Upper lobe of left lung (tissue), 6 donors: ENCODE measurements around the gene RBM19. TPM values are rescaled to one million over a fixed set of nuclear protein-coding genes. Genes with fewer than 3 reads are reported as not detected.
"Not testable (repeated sequence)": the region's sequence is repeated elsewhere in the genome, so short reads cannot be mapped to it uniquely, and the experiment has no call there.

Source experiments
- ATAC-seq, 2 donors: fragments of 200-7000 bp; cut with Tn5 transposase; one replicate each; pipeline ENCODE4 v1.9.1; 2022; ENCODE audit warnings: mild to moderate bottlenecking in 2 of 2, moderate library complexity in 2 of 2; ENCODE audit not compliant: low FRiP score in 2 of 2
- DNase-seq, 2 donors: peaks; one replicate each; pipeline ENCODE4 v3.0.0-alpha.2; 2019 to 2020
- H3K27ac ChIP-seq, 4 donors: fragments of 200-600 bp; sonication (generic); one replicate each; pipeline ENCODE4 v1.5.1; 2016 to 2019
- H3K27me3 ChIP-seq, 4 donors: fragments of 200-600 bp; sonication (generic); one replicate each; pipeline ENCODE4 v1.5.1; 2017 to 2019
- H3K36me3 ChIP-seq, 4 donors: fragments of 200-600 bp; sonication (generic); one replicate each; pipeline ENCODE4 v1.5.1; 2016 to 2019
- H3K4me1 ChIP-seq, 4 donors: fragments of 200-600 bp; sonication (generic); one replicate each; pipeline ENCODE4 v1.5.1; 2018 to 2019
- H3K4me3 ChIP-seq, 4 donors: fragments of 200-600 bp; sonication (generic); one replicate each; pipeline ENCODE4 v1.5.1; 2017 to 2019; ENCODE audit warnings: mild to moderate bottlenecking in 2 of 4, moderate library complexity in 1 of 4
- H3K9me3 ChIP-seq, 4 donors: fragments of 200-600 bp; sonication (generic); one replicate each; pipeline ENCODE4 v1.5.1; 2018 to 2019
- CTCF ChIP-seq, 6 experiments: fragments of 450-650 bp in 4 of 6; fragments of 200-600 bp in 2 of 6; sonication (generic) in 2 of 6; IDR thresholded peaks; one replicate each; pipeline ENCODE4 v1.5.1; 2016 to 2019; ENCODE audit warnings: antibody characterized with exemption in 6 of 6
- EP300 ChIP-seq, 4 donors: sonication (generic); formaldehyde crosslinking; IDR thresholded peaks; one replicate each; pipeline ENCODE4 v1.5.1; 2017; ENCODE audit warnings: antibody characterized with exemption in 4 of 4, control low read depth in 2 of 4
- POLR2A ChIP-seq, 4 donors: fragments of 450-650 bp; IDR thresholded peaks; one replicate each; pipeline ENCODE4 v1.5.1; 2016 to 2017; ENCODE audit warnings: antibody characterized with exemption in 4 of 4, mild to moderate bottlenecking in 2 of 4
- POLR2AphosphoS5 ChIP-seq, 2 donors: sonication (generic); formaldehyde crosslinking; IDR thresholded peaks; one replicate each; pipeline ENCODE4 v1.5.1; 2017; ENCODE audit warnings: antibody characterized with exemption in 2 of 2
- WGBS, 2 donors: methylation state at CpG; one replicate each; pipeline ENCODE4 v1.1.5; 2017 to 2018; 5-methylcytosine and 5-hydroxymethylcytosine counted together
- total RNA-seq, 6 donors: library from RNA; depleted of rRNA in 4 of 6; stranded (reverse); fragments of >200 nt in 4 of 6; gene quantifications; one replicate each; pipeline versions ENCODE4 v1.1.0 to v1.2.1, GENCODE V29; 2016 to 2021
- donor health status: DM: no; HTN: no; CAD: no; lungs with moderate emphysema.
- donor health status: DM: no; HTN: yes; CAD: no; lungs with severe emphysema.

The RBM19 gene
- total RNA-seq, 6 donors from 2014 or later: 25.5 to 131 (median 39.9) TPM

- WGBS, 2 donors: 88 to 89% methylated on average over 4 of the region's 4 CpGs
- no peak for DNase-seq
- H3K36me3 ChIP-seq: peaks cover 2 to 37% (median 18%) of the 10 kb centered on the region in 4 donors
Observed at GRCh38 chr12:113903381-113903863, 62.7 kb downstream of the RBM19 start.

DNA sequence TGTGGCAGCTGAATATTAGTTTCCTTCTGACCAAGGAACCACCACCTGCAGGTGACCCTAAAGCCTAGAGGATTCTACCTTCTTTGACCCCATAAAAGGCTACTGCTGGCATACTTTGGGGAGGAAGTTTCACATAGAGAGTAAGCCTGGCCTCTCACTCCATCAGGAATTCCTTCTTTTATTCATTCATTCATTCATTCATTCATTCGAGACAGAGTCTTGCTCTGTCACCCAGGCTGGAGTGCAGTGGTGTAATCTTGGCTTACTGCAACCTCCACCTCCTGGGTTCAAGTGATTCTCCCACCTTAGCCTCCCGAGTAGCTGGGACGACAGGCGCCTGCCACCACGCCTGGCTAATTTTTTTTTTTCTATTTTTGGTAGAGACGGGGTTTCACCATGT lies 64.8 kb downstream of the RBM19 start:
- DNase-seq, H3K9me3 ChIP-seq, H3K27ac ChIP-seq, H3K27me3 ChIP-seq, ATAC-seq, H3K4me3 ChIP-seq, H3K4me1 ChIP-seq: not testable (repeated sequence)
- WGBS, 2 donors: 95 to 97% methylated on average over 6 of the region's 6 CpGs
- peaks cover 2 to 28% (median 16%) of the 10 kb centered on the region in 4 donors for H3K36me3 ChIP-seq

More at GRCh38 chr12:113903381-113903863, 62.7 kb downstream of the RBM19 start:
- H3K27me3 ChIP-seq: no peaks in the 10 kb centered on the region
- H3K27ac ChIP-seq: no peak overlapping the region
- no peaks in the 10 kb centered on the region for H3K9me3 ChIP-seq
- ATAC-seq: no peak
- no peak for TF ChIP-seq POLR2AphosphoS5 (IDR thresholded peaks at IDR 0.05)
- TF ChIP-seq EP300 (IDR thresholded peaks at IDR 0.05): no peak
- TF ChIP-seq CTCF (IDR thresholded peaks at IDR 0.05): no peak
- no peak for TF ChIP-seq POLR2A (IDR thresholded peaks at IDR 0.05)
- no peak overlapping the region for H3K4me3 ChIP-seq
- H3K4me1 ChIP-seq: no peaks in the 10 kb centered on the region

DNA sequence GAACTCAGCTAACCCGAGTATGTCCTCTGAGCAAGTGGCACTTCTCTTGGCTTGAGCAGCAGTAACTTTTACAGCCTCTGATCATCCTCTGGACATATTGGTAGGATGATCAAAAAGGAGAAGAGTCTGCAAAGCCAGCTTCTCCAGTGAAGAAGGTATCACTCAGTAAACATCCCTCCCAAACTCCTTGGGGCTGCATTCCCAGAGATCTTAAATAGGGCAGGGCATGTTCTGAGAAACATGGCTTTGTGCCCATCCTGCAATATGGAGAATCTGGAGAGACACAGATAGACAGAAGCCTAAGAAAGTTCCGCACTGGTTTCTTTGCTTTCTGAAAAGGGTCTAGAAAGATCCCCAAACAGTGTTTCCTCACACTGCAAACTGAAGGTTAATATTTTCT lies 65.4 kb downstream of the RBM19 start:
- 75 to 100% methylated on average over 2 of the region's 2 CpGs for WGBS, 2 donors
- Histone ChIP-seq H3K27ac (no peak overlapping the region), H3K4me3 (no peak overlapping the region), H3K27me3 (no peaks in the 10 kb centered on the region), H3K4me1 (no peaks in the 10 kb centered on the region), H3K36me3 (peaks cover 2 to 28% (median 14%) of the 10 kb centered on the region in 4 donors), H3K9me3 (no peaks in the 10 kb centered on the region)
- ATAC-seq (no peak), DNase-seq (no peak)
- no peak for TF ChIP-seq POLR2A (IDR thresholded peaks at IDR 0.05)
- TF ChIP-seq CTCF (IDR thresholded peaks at IDR 0.05): no peak
- no peak for TF ChIP-seq EP300 (IDR thresholded peaks at IDR 0.05)
- TF ChIP-seq POLR2AphosphoS5 (IDR thresholded peaks at IDR 0.05): no peak

GRCh38 chr12:113899561-113900471 lies 66.3 kb downstream of the RBM19 start:
- TF ChIP-seq EP300 (IDR thresholded peaks at IDR 0.05) (no peak), POLR2A (IDR thresholded peaks at IDR 0.05) (no peak), CTCF (IDR thresholded peaks at IDR 0.05) (no peak), POLR2AphosphoS5 (IDR thresholded peaks at IDR 0.05) (no peak)
- no peaks in the 10 kb centered on the region for H3K4me1 ChIP-seq
- H3K27me3 ChIP-seq: no peaks in the 10 kb centered on the region
- no peak overlapping the region for H3K4me3 ChIP-seq
- no peak for ATAC-seq
- H3K27ac ChIP-seq: no peak overlapping the region
- DNase-seq: no peak
- no peaks in the 10 kb centered on the region for H3K9me3 ChIP-seq
- 80 to 81% methylated on average over 32 of the region's 32 CpGs for WGBS, 2 donors
- H3K36me3 ChIP-seq: peaks cover 2 to 33% (median 13%) of the 10 kb centered on the region in 4 donors

DNA sequence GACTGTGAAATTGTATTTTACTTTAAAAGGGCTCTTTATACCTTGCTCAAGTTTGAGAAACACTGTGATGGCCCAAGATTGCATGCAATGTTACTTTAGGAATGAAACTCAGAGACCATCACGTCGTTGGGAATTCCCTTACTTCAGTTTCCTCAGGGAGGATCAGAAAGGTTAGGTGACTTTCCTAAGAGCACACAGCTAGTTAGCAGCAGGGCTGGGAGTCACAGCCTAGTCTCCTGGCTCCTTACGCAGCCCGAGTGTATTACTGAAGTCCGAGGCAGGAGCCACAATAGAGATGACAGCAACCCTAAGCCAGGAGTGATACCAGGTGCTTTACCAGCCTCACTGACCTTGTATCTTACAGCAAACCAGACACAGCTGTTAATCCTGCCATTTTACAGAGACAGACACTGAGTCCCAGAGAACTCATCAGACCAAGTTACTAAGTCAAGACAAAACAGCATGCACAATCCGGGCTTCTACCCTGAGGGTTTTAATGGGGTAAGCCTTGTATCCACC lies 67.0 kb downstream of the RBM19 start:
- no peaks in the 10 kb centered on the region for H3K9me3 ChIP-seq
- no peak for ATAC-seq
- 69 to 88% methylated on average over 3 to 6 of the region's 6 CpGs for WGBS, 2 donors

More for the DNA sequence above, 67.0 kb downstream of the RBM19 start:
- peaks cover 0 to 28% (median 7%) of the 10 kb centered on the region in 4 donors for H3K36me3 ChIP-seq
- H3K4me1 ChIP-seq: no peaks in the 10 kb centered on the region
- TF ChIP-seq POLR2A (IDR thresholded peaks at IDR 0.05) (no peak), POLR2AphosphoS5 (IDR thresholded peaks at IDR 0.05) (no peak), EP300 (IDR thresholded peaks at IDR 0.05) (no peak), CTCF (IDR thresholded peaks at IDR 0.05) (no peak)
- H3K4me3 ChIP-seq: no peak overlapping the region
- H3K27me3 ChIP-seq: no peaks in the 10 kb centered on the region
- DNase-seq: no peak
- H3K27ac ChIP-seq: no peak overlapping the region
